MCF 10A (cell line): ENCODE results near the gene ZNF557. TPM values are rescaled to one million over a fixed set of nuclear protein-coding genes. Genes with fewer than 3 reads are reported as not detected.
"Not testable (repeated sequence)": the region's sequence is repeated elsewhere in the genome, so short reads cannot be mapped to it uniquely, and the experiment has no call there.

Source experiments
- Bru-seq: library from RNA; stranded (reverse); fragments of 400-500 nt; gene quantifications from one replicate; lab custom pipeline; 2021; lab: Mats Ljungman, UMichigan
- BruChase-seq, 2 experiments: library from RNA; stranded (reverse); fragments of 400-500 nt; gene quantifications; one replicate each; lab custom pipeline; 2021; lab: Mats Ljungman, UMichigan
- BruUV-seq: library from RNA; stranded (reverse); fragments of 400-500 nt; replicated peaks from 2 replicates; lab custom pipeline; 2021; lab: Mats Ljungman, UMichigan
- CTCF ChIA-PET: fragments of 300-600 bp; sonication (Branson Sonifier 250); formaldehyde crosslinking; extraction: SDS; loops from one replicate; lab custom pipeline; 2021; ENCODE audit warnings: antibody characterized with exemption, inconsistent platforms; lab: Yijun Ruan, JAX
- POLR2A ChIA-PET: fragments of 300-600, 350-650 bp; sonication (Branson Sonifier 250); formaldehyde crosslinking; extraction: SDS; loops from one replicate; lab custom pipeline; 2020; ENCODE audit warnings: antibody characterized with exemption, inconsistent platforms; lab: Yijun Ruan, JAX
- DNase-seq: peaks from one replicate; pipeline ENCODE4 v3.0.0-alpha.2; 2018; ENCODE audit not compliant: unreplicated experiment
- H3K27ac Mint-ChIP-seq: one replicate; pipeline ENCODE4 v1.8.0; 2022; ENCODE audit warnings: mild to moderate bottlenecking, low read depth, mixed read lengths; ENCODE audit not compliant: unreplicated experiment
- H3K27me3 Mint-ChIP-seq: one replicate; pipeline ENCODE4 v1.8.0; 2022; ENCODE audit warnings: mixed read lengths; ENCODE audit not compliant: insufficient read depth, unreplicated experiment
- H3K36me3 Mint-ChIP-seq: one replicate; pipeline ENCODE4 v1.8.0; 2022; ENCODE audit warnings: mild to moderate bottlenecking, moderate library complexity, mixed read lengths; ENCODE audit not compliant: insufficient read depth, unreplicated experiment
- H3K4me1 Mint-ChIP-seq: one replicate; pipeline ENCODE4 v1.8.0; 2022; ENCODE audit warnings: mixed read lengths; ENCODE audit not compliant: insufficient read depth, unreplicated experiment
- H3K4me3 Mint-ChIP-seq: one replicate; pipeline ENCODE4 v1.8.0; 2022; ENCODE audit warnings: mild to moderate bottlenecking, moderate library complexity, mixed read lengths; ENCODE audit not compliant: unreplicated experiment
- H3K9me3 Mint-ChIP-seq: one replicate; pipeline ENCODE4 v1.8.0; 2022; ENCODE audit warnings: mixed read lengths; ENCODE audit not compliant: unreplicated experiment
- CTCF ChIP-seq: fragments of 200-600 bp; IDR thresholded peaks from one replicate; pipeline ENCODE4 v1.8.0; 2022; ENCODE audit warnings: antibody characterized with exemption, mild to moderate bottlenecking; ENCODE audit not compliant: unreplicated experiment
- intact Hi-C: fragments of 100-400 bp; cut with micrococcal nuclease; formaldehyde crosslinking; loops from 2 replicates; pipeline ENCODE4 v1.14.1; 2022
- long read RNA-seq: library from polyadenylated mRNA; stranded (forward); transcript quantifications from one replicate; pipeline ENCODE4 v2.0.0, GENCODE V29; 2022
- total RNA-seq: library from RNA; stranded (reverse); gene quantifications from 2 replicates; pipeline ENCODE4 v1.2.3, GENCODE V29; 2022

ZNF557 gene
- 9.6 and 11.8 TPM in 2 replicates for total RNA-seq
- percentile 76 among the genes with signal in this experiment for Bru-seq, nascent RNA
- BruChase-seq, experiment 1, labeled RNA remaining after a 6-hour chase = percentile 73 among the genes with signal in this experiment
- percentile 82 among the genes with signal in this experiment for BruChase-seq, experiment 2, labeled RNA remaining after a 2-hour chase
- long read RNA-seq, partial matches to known transcripts = 1 of 6 reads
- long read RNA-seq, other reads (novel, unspliced or antisense) = 1 of 6 reads

GRCh38 chr19:7069042-7069903 is at the start of gene ZNF557:
Gene ZNF557, plus strand, starts transcription at chr19:7069703. Its CDS starts 5,372 bp downstream, at chr19:7075075.
- H3K36me3 Mint-ChIP-seq = peaks cover 54% of the 10 kb centered on the region
- no peaks in the 10 kb centered on the region for H3K27me3 Mint-ChIP-seq
- BruUV-seq = no TSS peak
- ChIA-PET POLR2A (interaction anchor here (0.6 to 2.8 kb wide), 20 partner anchors 9 to 1320 kb away, joined by 3 to 13 read pairs (median 3); partner anchors contain the start of genes INSR, PET100, SNAPC2 and XAB2), CTCF (interaction anchor here (0.5 to 0.8 kb wide), 6 partner anchors 57 to 1023 kb away, joined by 3 to 6 read pairs (median 3); no protein-coding TSS in a partner anchor)
- no peak for TF ChIP-seq CTCF
- intact Hi-C loops = no loop called here
- DNase-seq = peak; percentile 98
- peak within 1 kb of the TSS; percentile 85 for H3K4me3 Mint-ChIP-seq
- peaks cover 10% of the 10 kb centered on the region for H3K4me1 Mint-ChIP-seq
- H3K9me3 Mint-ChIP-seq = no peaks in the 10 kb centered on the region
- peak within 1 kb of the TSS; percentile 90 for H3K27ac Mint-ChIP-seq

- DNase-seq, H3K4me1 Mint-ChIP-seq, H3K36me3 Mint-ChIP-seq, CTCF ChIA-PET, intact Hi-C loops, H3K27ac Mint-ChIP-seq, H3K27me3 Mint-ChIP-seq, POLR2A ChIA-PET, H3K4me3 Mint-ChIP-seq, BruUV-seq, H3K9me3 Mint-ChIP-seq: not testable (repeated sequence)
Observed at GRCh38 chr19:7021331-7021730, 48.2 kb upstream of the ZNF557 start, which contains the start of gene MBD3L2B. Gene MBD3L2B, minus strand, starts transcription at chr19:7021431. Its CDS starts 34 bp downstream, at chr19:7021397.

- H3K36me3 Mint-ChIP-seq, DNase-seq, CTCF ChIA-PET, intact Hi-C loops, POLR2A ChIA-PET, BruUV-seq, H3K4me3 Mint-ChIP-seq, H3K4me1 Mint-ChIP-seq, H3K27me3 Mint-ChIP-seq, H3K9me3 Mint-ChIP-seq, H3K27ac Mint-ChIP-seq: not testable (repeated sequence)
Observed at GRCh38 chr19:7028790-7029189, 40.7 kb upstream of the ZNF557 start.

- H3K27ac Mint-ChIP-seq, H3K4me1 Mint-ChIP-seq, H3K9me3 Mint-ChIP-seq, BruUV-seq, DNase-seq, CTCF ChIA-PET, POLR2A ChIA-PET, H3K36me3 Mint-ChIP-seq, H3K27me3 Mint-ChIP-seq, intact Hi-C loops, H3K4me3 Mint-ChIP-seq: not testable (repeated sequence)
Observed at GRCh38 chr19:7030278-7030677, 39.2 kb upstream of the ZNF557 start, which contains the start of gene MBD3L5. Gene MBD3L5, plus strand, starts transcription at chr19:7030578. Its CDS starts 34 bp downstream, at chr19:7030612.

GRCh38 chr19:7040079-7040478 is 29.4 kb upstream of the ZNF557 start, which contains the start of gene MBD3L4:
Gene MBD3L4, minus strand, starts transcription at chr19:7040179. Its CDS starts 35 bp downstream, at chr19:7040144.
- BruUV-seq, CTCF ChIA-PET, H3K4me3 Mint-ChIP-seq, intact Hi-C loops, H3K36me3 Mint-ChIP-seq, H3K9me3 Mint-ChIP-seq, H3K4me1 Mint-ChIP-seq, DNase-seq, H3K27ac Mint-ChIP-seq, H3K27me3 Mint-ChIP-seq, POLR2A ChIA-PET: not testable (repeated sequence)

- H3K9me3 Mint-ChIP-seq, H3K4me3 Mint-ChIP-seq, H3K36me3 Mint-ChIP-seq, H3K27ac Mint-ChIP-seq, H3K4me1 Mint-ChIP-seq, intact Hi-C loops, DNase-seq, POLR2A ChIA-PET, CTCF ChIA-PET, BruUV-seq, H3K27me3 Mint-ChIP-seq: not testable (repeated sequence)
Observed at GRCh38 chr19:7041563-7041962, 27.9 kb upstream of the ZNF557 start.

- BruUV-seq, DNase-seq, H3K36me3 Mint-ChIP-seq, H3K9me3 Mint-ChIP-seq, H3K4me3 Mint-ChIP-seq, H3K4me1 Mint-ChIP-seq, H3K27me3 Mint-ChIP-seq, POLR2A ChIA-PET, H3K27ac Mint-ChIP-seq, intact Hi-C loops, CTCF ChIA-PET: not testable (repeated sequence)
Observed at GRCh38 chr19:7049021-7049420, 20.5 kb upstream of the ZNF557 start, which contains the start of gene MBD3L2. Gene MBD3L2, plus strand, starts transcription at chr19:7049321. Its CDS starts 53 bp downstream, at chr19:7049374.

GRCh38 chr19:7051421-7051820 is 18.1 kb upstream of the ZNF557 start:
- intact Hi-C loops = not testable (repeated sequence)

More at GRCh38 chr19:7051421-7051820, 18.1 kb upstream of the ZNF557 start:
- H3K27ac Mint-ChIP-seq, BruUV-seq, H3K4me3 Mint-ChIP-seq, H3K4me1 Mint-ChIP-seq, POLR2A ChIA-PET, H3K36me3 Mint-ChIP-seq, H3K9me3 Mint-ChIP-seq, CTCF ChIA-PET, H3K27me3 Mint-ChIP-seq, DNase-seq: not testable (repeated sequence)
